ENCODE measurements around the gene AMY2A.
"Not testable (repeated sequence)": the region's sequence is repeated elsewhere in the genome, so short reads cannot be mapped to it uniquely, and the experiment has no call there.

AMY2A gene

DNA sequence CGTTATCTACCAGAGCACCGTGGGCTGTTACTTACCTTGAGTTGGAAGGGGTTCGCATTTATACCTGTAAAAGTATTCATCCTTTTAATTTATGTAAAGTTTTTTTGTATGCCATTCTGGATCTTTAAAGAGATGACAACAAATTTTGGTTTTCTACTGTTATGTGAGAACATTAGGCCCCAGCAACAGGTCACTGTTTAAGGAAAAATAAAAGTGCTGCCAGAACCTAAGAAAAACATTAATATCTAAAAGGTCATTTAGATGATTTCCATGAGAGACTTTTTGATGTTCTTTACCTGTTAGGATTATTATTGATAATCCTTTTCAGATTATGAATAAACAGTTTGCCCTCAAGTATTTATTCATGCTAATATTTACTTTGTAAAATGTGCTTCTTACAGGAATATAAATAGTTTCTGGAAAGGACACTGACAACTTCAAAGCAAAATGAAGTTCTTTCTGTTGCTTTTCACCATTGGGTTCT lies at the start of gene AMY2A:
Gene AMY2A, plus strand, starts transcription at position 434 of the 484 bp plus-strand sequence. Its CDS starts 14 bp downstream, at position 448.
- not testable (repeated sequence) for DNase-seq

- DNase-seq = no peak
Observed at GRCh38 chr1:103569493-103569892, 47.7 kb upstream of the AMY2A start.

- not testable (repeated sequence) for DNase-seq
Observed at GRCh38 chr1:103571289-103571688, 45.9 kb upstream of the AMY2A start, which contains the start of gene AMY2B. Gene AMY2B, plus strand, starts transcription at chr1:103571589. Its CDS starts 14 bp downstream, at chr1:103571603.

- DNase-seq = no peak
Observed at GRCh38 chr1:103576065-103576464, 41.2 kb upstream of the AMY2A start.

GRCh38 chr1:103576784-103577183 lies 40.4 kb upstream of the AMY2A start:
- DNase-seq = not testable (repeated sequence)

GRCh38 chr1:103582464-103582863 lies 34.8 kb upstream of the AMY2A start:
- no peak for DNase-seq

GRCh38 chr1:103583887-103584286 lies 33.3 kb upstream of the AMY2A start:
- DNase-seq = no peak

- no peak for DNase-seq
Observed at GRCh38 chr1:103584537-103584936, 32.7 kb upstream of the AMY2A start.

DNA sequence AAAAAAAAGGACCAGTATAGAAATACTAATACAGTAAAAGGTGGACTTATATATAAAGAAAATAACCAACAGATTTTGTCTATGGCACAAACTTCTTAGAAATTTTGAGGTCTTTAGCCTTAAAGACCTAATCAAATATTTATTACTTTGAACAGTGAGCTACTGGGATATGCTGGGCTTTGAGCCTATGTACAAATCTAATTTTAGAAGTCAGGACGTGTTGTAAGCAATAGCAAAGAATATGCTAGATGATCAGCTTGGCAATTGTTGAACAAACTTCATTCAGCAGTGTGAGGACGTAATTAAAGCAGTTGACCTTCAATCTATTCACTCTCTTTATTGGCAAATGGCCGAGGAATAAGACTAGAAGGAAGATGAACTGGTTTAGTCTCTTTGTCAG lies 14.5 kb upstream of the AMY2A start:
- DNase-seq = not testable (repeated sequence)

DNA sequence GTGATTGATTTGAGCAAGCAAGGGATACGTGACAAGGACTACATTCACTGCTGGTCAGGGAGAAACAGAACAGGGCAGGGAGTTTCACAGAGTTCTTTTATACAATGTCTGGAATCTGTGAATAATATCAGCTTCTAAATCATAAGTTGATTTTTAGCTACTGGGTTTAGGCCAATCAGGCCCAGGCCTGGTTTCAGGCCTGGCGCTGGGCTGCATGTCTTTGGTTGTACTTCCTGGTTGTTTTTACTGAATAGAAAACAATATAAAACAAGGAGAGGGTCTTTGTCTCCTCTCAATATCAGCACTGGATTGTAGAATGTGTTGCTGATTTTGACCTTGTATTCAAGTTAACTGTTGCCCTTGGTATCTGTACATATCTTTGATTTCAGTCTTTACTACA lies 865 bp upstream of the AMY2A start:
- DNase-seq = no peak

DNA sequence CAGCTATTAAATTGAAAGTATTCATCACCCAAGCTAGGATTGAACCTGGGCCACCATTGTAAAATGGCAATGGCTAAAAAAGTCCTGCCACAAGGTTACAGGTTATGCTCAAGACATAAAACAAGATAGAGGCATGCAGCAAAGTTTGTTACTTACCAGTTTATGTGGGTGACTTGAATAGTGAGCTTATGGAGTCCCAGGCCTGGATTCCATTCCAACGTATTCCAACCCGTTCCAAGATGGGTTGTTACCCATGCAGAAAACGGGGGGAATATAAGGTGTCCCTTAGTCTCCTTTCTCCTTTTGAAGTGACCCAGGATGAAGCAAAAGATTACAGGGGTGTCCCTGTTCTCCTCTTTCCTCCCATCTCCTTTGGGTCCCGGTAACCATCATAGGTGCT lies 10.2 kb downstream of the AMY2A start:
- not testable (repeated sequence) for DNase-seq

- DNase-seq = not testable (repeated sequence)
Observed at GRCh38 chr1:103641194-103641593, 24.0 kb downstream of the AMY2A start.

- not testable (repeated sequence) for DNase-seq
Observed at GRCh38 chr1:103643908-103644307, 26.7 kb downstream of the AMY2A start.

DNA sequence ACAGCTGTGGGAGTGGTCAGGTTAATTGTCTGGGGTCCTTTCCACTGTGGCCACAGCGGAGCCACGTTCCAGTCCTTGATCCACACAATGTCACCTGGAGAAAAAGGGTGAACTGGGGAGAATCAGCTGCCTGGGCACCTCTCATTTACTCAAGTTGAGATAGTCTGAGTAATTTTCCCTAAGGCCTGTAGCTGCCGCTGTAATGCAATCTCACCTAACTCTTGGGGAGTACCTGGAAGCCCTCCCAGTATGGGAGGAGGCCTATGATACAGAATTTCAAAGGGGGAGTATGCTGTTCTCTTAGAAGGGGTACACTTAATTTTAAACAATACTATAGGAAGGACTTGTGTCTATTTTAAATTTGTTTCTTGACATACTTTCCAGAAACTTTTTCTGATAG lies 33.1 kb downstream of the AMY2A start:
- DNase-seq = not testable (repeated sequence)

GRCh38 chr1:103650889-103651288 lies 33.7 kb downstream of the AMY2A start:
- not testable (repeated sequence) for DNase-seq

GRCh38 chr1:103654133-103654532 lies 36.9 kb downstream of the AMY2A start:
- not testable (repeated sequence) for DNase-seq

- DNase-seq = not testable (repeated sequence)
Observed at GRCh38 chr1:103655460-103655859, 38.2 kb downstream of the AMY2A start, which contains the start of gene AMY1A. Gene AMY1A, plus strand, starts transcription at chr1:103655760. Its CDS starts 571 bp downstream, at chr1:103656331.
